SK-N-MC (cell line): Measurements from ENCODE around the gene LRRC66.

ENCODE experiments used
- EZH2 ChIP-seq: fragments of 200-600 bp; sonication (generic); IDR thresholded peaks from one replicate; pipeline ENCODE4 v1.6.1; 2017; ENCODE audit warnings: antibody characterized with exemption
- POLR2AphosphoS5 ChIP-seq: IDR thresholded peaks from 2 replicates; pipeline ENCODE4 v1.6.1; 2012; ENCODE audit warnings: mild to moderate bottlenecking, low read depth, low read length, borderline replicate concordance

DNA sequence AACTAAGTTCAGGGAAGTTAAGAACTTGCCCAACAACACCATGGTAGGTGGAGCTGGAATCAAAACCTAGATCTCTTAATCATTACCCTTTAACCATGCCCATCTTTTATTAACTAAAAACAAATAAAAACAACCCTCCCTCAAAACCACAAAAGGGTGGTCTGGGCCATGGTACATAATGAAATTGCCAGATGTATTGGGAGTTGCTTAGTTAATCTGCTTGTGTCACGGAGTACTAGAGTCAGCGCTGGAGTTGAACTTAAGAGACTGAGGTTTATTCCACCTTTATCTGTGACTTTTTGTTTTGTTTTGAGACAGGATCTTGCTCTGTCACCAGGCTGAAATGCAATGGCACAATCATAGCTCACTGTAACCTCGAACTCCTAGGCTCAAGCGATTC, 13.3 kb downstream of the LRRC66 start:
- TF ChIP-seq EZH2 (no peak), POLR2AphosphoS5 (no peak)
